ENCODE data around the gene TMEM184B. TPM values are rescaled to one million over a fixed set of nuclear protein-coding genes. Genes with fewer than 3 reads are reported as not detected.

The TMEM184B gene
- total RNA-seq, 4 donors from 2014 or later: 25.4 to 40.7 (median 31.2) TPM

DNA sequence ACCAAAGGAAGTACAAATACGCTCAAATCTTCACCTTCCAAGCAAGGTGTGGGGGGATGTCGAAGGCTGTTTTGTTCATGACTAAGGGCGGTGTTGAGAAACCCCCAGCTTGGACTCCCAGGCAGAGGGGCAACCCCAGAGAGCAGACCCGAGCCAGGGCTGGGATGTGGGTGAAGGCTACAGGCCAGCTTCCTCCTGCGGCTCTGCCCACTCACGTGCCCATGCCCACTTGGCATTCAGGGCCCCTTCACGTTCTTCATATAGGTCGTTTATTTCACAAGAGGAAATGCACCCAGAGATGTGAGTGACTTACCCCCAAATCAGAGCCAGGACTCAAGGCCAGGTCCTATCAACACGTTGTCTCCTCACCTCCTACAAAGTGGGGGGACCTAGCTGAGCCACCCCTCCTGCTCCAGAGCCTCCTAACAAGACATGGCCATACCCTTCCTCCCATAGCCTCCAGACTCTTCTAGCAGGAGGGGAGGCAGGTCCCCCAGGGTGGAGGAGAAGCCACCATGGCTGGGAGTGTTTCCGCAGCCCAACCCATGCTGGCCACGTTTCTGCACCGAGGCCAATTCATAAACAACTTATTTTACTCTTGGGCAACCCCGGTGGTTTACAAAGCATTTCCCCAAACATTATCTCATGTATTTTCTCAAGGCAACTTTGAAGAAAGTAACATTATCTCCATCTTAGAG lies 22.0 kb downstream of the TMEM184B start:
- intact Hi-C loops (cut with DNase I; ENCODE audit: low total_unique reads): no loop called here

DNA sequence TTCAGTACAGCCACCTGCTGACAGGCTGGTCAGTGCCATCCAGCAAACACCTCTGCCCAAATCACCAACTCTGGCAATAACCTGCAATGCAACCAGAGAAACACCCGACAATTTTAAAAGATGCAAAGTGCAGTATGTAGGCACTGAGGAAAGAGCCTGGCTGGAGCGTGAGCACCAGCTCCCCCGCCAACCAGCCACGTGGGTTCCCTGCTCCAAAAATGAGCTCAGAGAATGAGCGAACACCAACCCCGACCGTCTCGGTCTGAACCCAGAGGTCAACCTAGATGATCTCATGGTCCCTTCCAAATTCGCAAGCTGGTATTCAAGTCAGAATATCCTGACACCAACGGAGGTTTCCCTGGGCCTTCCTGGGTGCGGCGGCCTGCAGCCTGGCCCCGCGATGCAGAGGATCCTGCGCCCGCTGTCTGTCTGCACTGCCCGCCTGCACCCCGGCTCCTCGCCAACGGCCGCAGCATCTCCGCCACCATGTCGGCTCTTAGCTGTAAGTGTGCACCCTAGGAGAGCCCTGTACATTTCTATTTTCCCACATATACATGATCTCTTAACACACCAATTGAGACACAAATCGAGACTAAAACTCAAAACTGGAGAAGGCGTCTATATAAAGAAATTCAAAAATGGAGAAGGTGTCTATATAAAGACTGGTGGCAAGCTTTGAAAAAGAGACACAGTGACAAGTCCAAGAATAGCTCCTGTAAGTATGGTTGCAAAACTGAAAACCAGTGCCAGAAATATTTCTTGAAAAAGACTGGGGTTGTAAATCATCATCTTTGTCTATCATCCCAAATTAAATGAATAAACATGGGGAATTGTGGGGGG lies 22.8 kb downstream of the TMEM184B start:
- TF ChIP-seq CTCF (IDR thresholded peaks at IDR 0.05 in 4 of 5, conservative IDR thresholded peaks at IDR 0.05 in 1 of 5): no peak
- no peak for TF ChIP-seq POLR2A (IDR thresholded peaks at IDR 0.05)
- Histone ChIP-seq H3K4me1 (peaks cover 43 to 56% of the 10 kb centered on the region in 2 donors), H3K4me3 (peak overlapping the region in 1 of 4 donors; percentile 23), H3K27ac (peak overlapping the region; percentile 37 to 59 (median 44)), H3K9me3 (no peaks in the 10 kb centered on the region), H3K36me3 (peaks cover 0 to 27% of the 10 kb centered on the region in 2 donors), H3K27me3 (no peaks in the 10 kb centered on the region)
- intact Hi-C loops (cut with DNase I; ENCODE audit: low total_unique reads): no loop called here
- DNase-seq: no peak
- peak in 1 of 2 donors; percentile 62 for ATAC-seq
- in situ Hi-C loops (cut with MboI; ENCODE audit: low sequenced_read_pairs in 4 of 4): loop anchor here in 2 of 4 donors (25.0 kb wide), 2 partner anchors 112 to 138 kb away; partner anchors contain the start of gene BAIAP2L2 (in 1 of the 2)

More for the DNA sequence above, 22.0 kb downstream of the TMEM184B start:
- TF ChIP-seq CTCF (IDR thresholded peaks at IDR 0.05 in 4 of 5, conservative IDR thresholded peaks at IDR 0.05 in 1 of 5) (no peak), POLR2A (IDR thresholded peaks at IDR 0.05) (no peak)
- DNase-seq: no peak
- Histone ChIP-seq H3K4me3 (no peak overlapping the region), H3K27me3 (no peaks in the 10 kb centered on the region), H3K36me3 (peaks cover 0 to 20% of the 10 kb centered on the region in 2 donors), H3K9me3 (no peaks in the 10 kb centered on the region), H3K4me1 (peaks cover 48 to 57% of the 10 kb centered on the region in 2 donors), H3K27ac (peak overlapping the region; percentile 25 to 44 (median 40))
- ATAC-seq: peak in 1 of 2 donors; percentile 9
- in situ Hi-C loops (cut with MboI; ENCODE audit: low sequenced_read_pairs in 4 of 4): loop anchor here in 1 of 4 donors (25.0 kb wide), 1 partner anchor 112 kb away; no protein-coding TSS in a partner anchor

GRCh38 chr22:38249301-38249700 lies 23.5 kb downstream of the TMEM184B start:
- Histone ChIP-seq H3K9me3 (no peaks in the 10 kb centered on the region), H3K36me3 (peaks cover 0 to 34% of the 10 kb centered on the region in 2 donors), H3K27me3 (no peaks in the 10 kb centered on the region), H3K4me1 (peaks cover 37 to 49% of the 10 kb centered on the region in 2 donors), H3K27ac (no peak overlapping the region), H3K4me3 (no peak overlapping the region)
- in situ Hi-C loops (cut with MboI; ENCODE audit: low sequenced_read_pairs in 4 of 4): loop anchor here in 1 of 4 donors (25.0 kb wide), 1 partner anchor 137 kb away; the partner anchor contains the start of gene BAIAP2L2
- intact Hi-C loops (cut with DNase I; ENCODE audit: low total_unique reads): no loop called here
- DNase-seq (no peak), ATAC-seq (no peak)
- TF ChIP-seq CTCF (IDR thresholded peaks at IDR 0.05 in 4 of 5, conservative IDR thresholded peaks at IDR 0.05 in 1 of 5): no peak
- TF ChIP-seq POLR2A (IDR thresholded peaks at IDR 0.05): no peak

GRCh38 chr22:38248280-38248679 lies 24.5 kb downstream of the TMEM184B start:
- peaks cover 35 to 48% of the 10 kb centered on the region in 2 donors for H3K4me1 ChIP-seq
- no peak for TF ChIP-seq CTCF (IDR thresholded peaks at IDR 0.05 in 4 of 5, conservative IDR thresholded peaks at IDR 0.05 in 1 of 5)
- TF ChIP-seq POLR2A (IDR thresholded peaks at IDR 0.05): no peak

More at GRCh38 chr22:38248280-38248679, 24.5 kb downstream of the TMEM184B start:
- DNase-seq (no peak), ATAC-seq (no peak)
- Histone ChIP-seq H3K27me3 (no peaks in the 10 kb centered on the region), H3K36me3 (peaks cover 0 to 45% of the 10 kb centered on the region in 2 donors), H3K27ac (peak overlapping the region in 2 of 4 donors; percentile 60 to 71), H3K9me3 (no peaks in the 10 kb centered on the region), H3K4me3 (no peak overlapping the region)
- intact Hi-C loops (cut with DNase I; ENCODE audit: low total_unique reads) (no loop called here), in situ Hi-C loops (cut with MboI; ENCODE audit: low sequenced_read_pairs in 4 of 4) (loop anchor here in 1 of 4 donors (25.0 kb wide), 1 partner anchor 136 kb away; the partner anchor contains the start of gene BAIAP2L2)

Measured in gastrocnemius medialis (tissue), 4 donors.